ENCODE measurements around the gene UST.

Gene UST

GRCh38 chr6:148713921-148714320, 32.9 kb upstream of the UST start:
- no peak for DNase-seq (ENCODE audit: low read depth)
- no peak for TF ChIP-seq CTCF (conservative IDR thresholded peaks at IDR 0.05; ENCODE audit: low read depth, low read length)
- no peak overlapping the region for H3K4me3 ChIP-seq (ENCODE audit: low read depth, low read length)

GRCh38 chr6:148716811-148717210, 30.0 kb upstream of the UST start:
- no peak overlapping the region for H3K4me3 ChIP-seq (ENCODE audit: low read depth, low read length)
- DNase-seq (ENCODE audit: low read depth), result peak; percentile 30

GRCh38 chr6:148720406-148720805, 26.4 kb upstream of the UST start:
- DNase-seq (ENCODE audit: low read depth), result no peak
- TF ChIP-seq CTCF (conservative IDR thresholded peaks at IDR 0.05; ENCODE audit: low read depth, low read length), result no peak

More at GRCh38 chr6:148716811-148717210, 30.0 kb upstream of the UST start:
- TF ChIP-seq CTCF (conservative IDR thresholded peaks at IDR 0.05; ENCODE audit: low read depth, low read length), result no peak

GRCh38 chr6:148720897-148721296, 25.9 kb upstream of the UST start:
- no peak overlapping the region for H3K4me3 ChIP-seq (ENCODE audit: low read depth, low read length)
- DNase-seq (ENCODE audit: low read depth), result no peak

More at GRCh38 chr6:148720406-148720805, 26.4 kb upstream of the UST start:
- H3K4me3 ChIP-seq (ENCODE audit: low read depth, low read length), result no peak overlapping the region

GRCh38 chr6:148723484-148723883, 23.3 kb upstream of the UST start:
- DNase-seq (ENCODE audit: low read depth), result peak; percentile 75
- no peak overlapping the region for H3K4me3 ChIP-seq (ENCODE audit: low read depth, low read length)
- TF ChIP-seq CTCF (conservative IDR thresholded peaks at IDR 0.05; ENCODE audit: low read depth, low read length), result no peak

More at GRCh38 chr6:148720897-148721296, 25.9 kb upstream of the UST start:
- TF ChIP-seq CTCF (conservative IDR thresholded peaks at IDR 0.05; ENCODE audit: low read depth, low read length), result no peak

- TF ChIP-seq CTCF (conservative IDR thresholded peaks at IDR 0.05; ENCODE audit: low read depth, low read length), result no peak
- no peak overlapping the region for H3K4me3 ChIP-seq (ENCODE audit: low read depth, low read length)
- no peak for DNase-seq (ENCODE audit: low read depth)
Observed at GRCh38 chr6:148724428-148724827, 22.4 kb upstream of the UST start.

- no peak overlapping the region for H3K4me3 ChIP-seq (ENCODE audit: low read depth, low read length)
- no peak for TF ChIP-seq CTCF (conservative IDR thresholded peaks at IDR 0.05; ENCODE audit: low read depth, low read length)
- DNase-seq (ENCODE audit: low read depth), result no peak
Observed at GRCh38 chr6:148727104-148727503, 19.7 kb upstream of the UST start.
